Neural progenitor cell (in vitro differentiated cells): ENCODE measurements around the gene SPACA9. TPM values are rescaled to one million over a fixed set of nuclear protein-coding genes. Genes with fewer than 3 reads are reported as not detected.
A peak's percentile ranks its signal among the peaks of the same experiment; 100 is the strongest.

Experiments
- DNase-seq: peaks from one replicate; pipeline ENCODE4 v3.0.0-alpha.2; 2016; ENCODE audit warnings: low spot score
- H2AFZ ChIP-seq: fragments of 200-600 bp; sonication (generic); replicated peaks from 2 replicates; pipeline ENCODE4 v1.6.1; 2016; ENCODE audit warnings: antibody characterized with exemption
- H3F3A ChIP-seq: fragments of 200-600 bp; sonication (generic); 2 replicates; pipeline ENCODE4 v1.6.1; 2016; ENCODE audit warnings: antibody characterized with exemption, low read depth
- H3K27ac ChIP-seq: fragments of 200-600 bp; sonication (generic); 2 replicates; pipeline ENCODE4 v1.5.1; 2016; ENCODE audit warnings: mild to moderate bottlenecking
- H3K27me3 ChIP-seq: fragments of 200-600 bp; sonication (generic); 2 replicates; pipeline ENCODE4 v1.6.1; 2016; ENCODE audit warnings: mild to moderate bottlenecking, moderate library complexity
- H3K36me3 ChIP-seq: fragments of 200-600 bp; sonication (generic); 2 replicates; pipeline ENCODE4 v1.5.1; 2016
- H3K4me1 ChIP-seq: fragments of 200-600 bp; sonication (generic); 2 replicates; pipeline ENCODE4 v1.6.1; 2016; ENCODE audit warnings: mixed run types
- H3K4me2 ChIP-seq: fragments of 200-600 bp; sonication (generic); 2 replicates; pipeline ENCODE4 v1.6.1; 2016
- H3K4me3 ChIP-seq: fragments of 200-600 bp; sonication (generic); 2 replicates; pipeline ENCODE4 v1.5.1; 2016
- H3K79me2 ChIP-seq: fragments of 200-600 bp; sonication (generic); 2 replicates; pipeline ENCODE4 v1.6.1; 2016; ENCODE audit warnings: low read depth
- H3K9ac ChIP-seq: fragments of 200-600 bp; sonication (generic); 2 replicates; pipeline ENCODE4 v1.6.1; 2016
- H3K9me3 ChIP-seq: fragments of 200-600 bp; sonication (generic); 2 replicates; pipeline ENCODE4 v1.5.1; 2016; ENCODE audit warnings: low read depth
- H4K20me1 ChIP-seq: fragments of 200-600 bp; sonication (generic); 2 replicates; pipeline ENCODE4 v1.6.1; 2016; ENCODE audit warnings: low read depth
- H3K27ac Mint-ChIP-seq: 3 replicates; pipeline ENCODE4 v1.8.0; 2021; ENCODE audit warnings: mixed read lengths
- H3K27me3 Mint-ChIP-seq: 2 replicates; pipeline ENCODE4 v1.8.0; 2022; ENCODE audit warnings: low read depth, mild to moderate bottlenecking, inconsistent platforms, moderate library complexity, mixed read lengths; ENCODE audit not compliant: insufficient read depth
- H3K36me3 Mint-ChIP-seq: 3 replicates; pipeline ENCODE4 v1.8.0; 2021; ENCODE audit warnings: mixed read lengths
- H3K4me1 Mint-ChIP-seq: 3 replicates; pipeline ENCODE4 v1.8.0; 2021; ENCODE audit warnings: mixed read lengths
- H3K4me3 Mint-ChIP-seq: 3 replicates; pipeline ENCODE4 v1.8.0; 2021; ENCODE audit warnings: mild to moderate bottlenecking, moderate library complexity, mixed read lengths
- H3K9me3 Mint-ChIP-seq: 3 replicates; pipeline ENCODE4 v1.8.0; 2020; ENCODE audit warnings: mixed read lengths
- CTCF ChIP-seq: fragments of 200-600 bp; sonication (generic); IDR thresholded peaks from 2 replicates; pipeline ENCODE4 v1.5.1; 2017; ENCODE audit warnings: antibody characterized with exemption, mild to moderate bottlenecking
- EZH2 ChIP-seq: fragments of 200-600 bp; sonication (generic); IDR thresholded peaks from 2 replicates; pipeline ENCODE4 v1.6.1; 2017; ENCODE audit warnings: antibody characterized with exemption, mild to moderate bottlenecking, moderate library complexity
- EZH2phosphoT487 ChIP-seq: fragments of 200-600 bp; sonication (generic); IDR thresholded peaks from 2 replicates; pipeline ENCODE4 v1.6.1; 2017; ENCODE audit warnings: antibody characterized with exemption
- total RNA-seq: library from RNA; depleted of rRNA; stranded (reverse); fragments of >200 nt; gene quantifications from 2 replicates; pipeline ENCODE4 v1.2.3, GENCODE V29; 2015; ENCODE audit warnings: low replicate concordance

The SPACA9 gene
- total RNA-seq, 1 donor from 2014 or later = 1.9 TPM

- H3K4me3 ChIP-seq = no peak overlapping the region
- no peak overlapping the region for H3K4me2 ChIP-seq
- H3K36me3 ChIP-seq = no peaks in the 10 kb centered on the region
- no peak overlapping the region for H3K4me3 Mint-ChIP-seq
- H4K20me1 ChIP-seq = no peaks in the 10 kb centered on the region
- no peak overlapping the region for H2AFZ ChIP-seq
- H3K36me3 Mint-ChIP-seq = no peaks in the 10 kb centered on the region
- no peak overlapping the region for H3K9ac ChIP-seq
- no peaks in the 10 kb centered on the region for H3K79me2 ChIP-seq
- no peaks in the 10 kb centered on the region for H3K4me1 ChIP-seq
- H3K9me3 Mint-ChIP-seq = no peaks in the 10 kb centered on the region
- no peak overlapping the region for H3K27ac ChIP-seq
- no peaks in the 10 kb centered on the region for H3K9me3 ChIP-seq
- H3K27me3 Mint-ChIP-seq = peaks cover 2% of the 10 kb centered on the region
- no peaks in the 10 kb centered on the region for H3K27me3 ChIP-seq
- H3K27ac Mint-ChIP-seq = peak overlapping the region; percentile 50
- TF ChIP-seq EZH2phosphoT487 = no peak
- no peak for TF ChIP-seq EZH2
- TF ChIP-seq CTCF = no peak
- H3K4me1 Mint-ChIP-seq = peaks cover 14% of the 10 kb centered on the region
- DNase-seq = no peak
- no peaks in the 10 kb centered on the region for H3F3A ChIP-seq
These were observed 11.8 kb upstream of the SPACA9 start for GRCh38 chr9:132866898-132867297.

GRCh38 chr9:132869266-132869665 is 9.4 kb upstream of the SPACA9 start:
- H3K9ac ChIP-seq = no peak overlapping the region
- H2AFZ ChIP-seq = no peak overlapping the region
- H4K20me1 ChIP-seq = no peaks in the 10 kb centered on the region
- H3K4me1 ChIP-seq = no peaks in the 10 kb centered on the region
- H3K27ac Mint-ChIP-seq = no peak overlapping the region
- peaks cover 8% of the 10 kb centered on the region for H3K4me1 Mint-ChIP-seq
- no peaks in the 10 kb centered on the region for H3K9me3 ChIP-seq
- H3K4me3 ChIP-seq = no peak overlapping the region
- H3K4me3 Mint-ChIP-seq = no peak overlapping the region
- TF ChIP-seq EZH2 (no peak), CTCF (no peak), EZH2phosphoT487 (no peak)
- no peak overlapping the region for H3K4me2 ChIP-seq
- H3F3A ChIP-seq = no peaks in the 10 kb centered on the region
- no peak overlapping the region for H3K27ac ChIP-seq
- H3K36me3 Mint-ChIP-seq = no peaks in the 10 kb centered on the region
- no peaks in the 10 kb centered on the region for H3K36me3 ChIP-seq
- no peaks in the 10 kb centered on the region for H3K9me3 Mint-ChIP-seq
- H3K79me2 ChIP-seq = no peaks in the 10 kb centered on the region
- DNase-seq = no peak
- no peaks in the 10 kb centered on the region for H3K27me3 ChIP-seq
- H3K27me3 Mint-ChIP-seq = peaks cover 2% of the 10 kb centered on the region

GRCh38 chr9:132873403-132873802 is 5.3 kb upstream of the SPACA9 start:
- H3K36me3 Mint-ChIP-seq = no peaks in the 10 kb centered on the region
- Histone ChIP-seq H3K4me3 (no peak overlapping the region), H3K9me3 (no peaks in the 10 kb centered on the region), H3K79me2 (no peaks in the 10 kb centered on the region), H3K4me1 (no peaks in the 10 kb centered on the region), H3K27ac (no peak overlapping the region), H3K36me3 (no peaks in the 10 kb centered on the region), H3K9ac (no peak overlapping the region), H3K27me3 (peaks cover 20% of the 10 kb centered on the region), H2AFZ (no peak overlapping the region), H3F3A (peaks cover 1% of the 10 kb centered on the region), H3K4me2 (no peak overlapping the region), H4K20me1 (no peaks in the 10 kb centered on the region)
- H3K9me3 Mint-ChIP-seq = no peaks in the 10 kb centered on the region
- peaks cover 6% of the 10 kb centered on the region for H3K4me1 Mint-ChIP-seq
- no peak overlapping the region for H3K4me3 Mint-ChIP-seq
- TF ChIP-seq EZH2phosphoT487 (no peak), CTCF (no peak), EZH2 (no peak)
- H3K27me3 Mint-ChIP-seq = peaks cover 6% of the 10 kb centered on the region
- no peak overlapping the region for H3K27ac Mint-ChIP-seq
- DNase-seq = no peak

GRCh38 chr9:132875159-132875558 is 3.5 kb upstream of the SPACA9 start:
- no peak for DNase-seq
- no peak overlapping the region for H3K4me2 ChIP-seq
- H3F3A ChIP-seq = peaks cover 19% of the 10 kb centered on the region
- no peak overlapping the region for H3K9ac ChIP-seq
- H3K36me3 ChIP-seq = no peaks in the 10 kb centered on the region
- Mint-ChIP-seq H3K36me3 (no peaks in the 10 kb centered on the region), H3K27ac (no peak overlapping the region), H3K9me3 (no peaks in the 10 kb centered on the region), H3K27me3 (peaks cover 8% of the 10 kb centered on the region), H3K4me1 (peaks cover 13% of the 10 kb centered on the region), H3K4me3 (no peak overlapping the region)
- H3K27me3 ChIP-seq = peaks cover 30% of the 10 kb centered on the region
- H3K79me2 ChIP-seq = no peaks in the 10 kb centered on the region
- H3K9me3 ChIP-seq = no peaks in the 10 kb centered on the region
- H3K4me3 ChIP-seq = no peak overlapping the region
- no peaks in the 10 kb centered on the region for H4K20me1 ChIP-seq
- TF ChIP-seq EZH2 = no peak
- no peak for TF ChIP-seq EZH2phosphoT487
- TF ChIP-seq CTCF = no peak
- H3K27ac ChIP-seq = no peak overlapping the region
- H2AFZ ChIP-seq = no peak overlapping the region
- H3K4me1 ChIP-seq = no peaks in the 10 kb centered on the region
